Lower leg skin (tissue), 3 donors: ENCODE measurements around the gene XAGE3.
"Not testable (repeated sequence)": the region's sequence is repeated elsewhere in the genome, so short reads cannot be mapped to it uniquely, and the experiment has no call there.

Source experiments
- POLR2A ChIP-seq, 2 donors: fragments of 450-650 bp; IDR thresholded peaks; one replicate each; pipeline ENCODE4 v1.6.1; 2016 to 2017; ENCODE audit warnings: antibody characterized with exemption in 2 of 2, mild to moderate bottlenecking in 1 of 2, moderate library complexity in 1 of 2
- TF ChIP-seq, protein P1 (sequence below), 3 donors: fragments of 450-650 bp; IDR thresholded peaks; one replicate each; pipeline ENCODE4 v1.5.1; 2016; ENCODE audit warnings: antibody characterized with exemption in 3 of 3, mild to moderate bottlenecking in 3 of 3, moderate library complexity in 2 of 3

DNA sequence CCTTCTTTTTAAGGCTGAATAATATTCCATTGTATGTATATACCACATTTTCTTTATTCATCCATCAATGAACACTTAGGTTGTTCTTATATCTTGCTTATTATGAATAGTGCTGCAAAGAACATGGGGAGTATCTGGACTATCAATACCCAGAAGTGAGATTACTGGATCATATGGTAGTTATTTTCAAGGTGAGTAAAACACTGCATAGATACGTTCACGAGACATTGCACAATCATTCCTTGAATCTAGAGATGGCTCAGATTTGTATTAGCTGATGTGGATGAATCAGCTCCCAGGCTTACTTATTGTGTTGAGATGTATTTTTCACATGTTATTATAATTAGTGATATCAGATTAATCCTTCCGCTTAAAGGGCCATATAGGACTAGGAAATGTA, 46.8 kb upstream of the XAGE3 start:
- TF ChIP-seq, protein P1, sequence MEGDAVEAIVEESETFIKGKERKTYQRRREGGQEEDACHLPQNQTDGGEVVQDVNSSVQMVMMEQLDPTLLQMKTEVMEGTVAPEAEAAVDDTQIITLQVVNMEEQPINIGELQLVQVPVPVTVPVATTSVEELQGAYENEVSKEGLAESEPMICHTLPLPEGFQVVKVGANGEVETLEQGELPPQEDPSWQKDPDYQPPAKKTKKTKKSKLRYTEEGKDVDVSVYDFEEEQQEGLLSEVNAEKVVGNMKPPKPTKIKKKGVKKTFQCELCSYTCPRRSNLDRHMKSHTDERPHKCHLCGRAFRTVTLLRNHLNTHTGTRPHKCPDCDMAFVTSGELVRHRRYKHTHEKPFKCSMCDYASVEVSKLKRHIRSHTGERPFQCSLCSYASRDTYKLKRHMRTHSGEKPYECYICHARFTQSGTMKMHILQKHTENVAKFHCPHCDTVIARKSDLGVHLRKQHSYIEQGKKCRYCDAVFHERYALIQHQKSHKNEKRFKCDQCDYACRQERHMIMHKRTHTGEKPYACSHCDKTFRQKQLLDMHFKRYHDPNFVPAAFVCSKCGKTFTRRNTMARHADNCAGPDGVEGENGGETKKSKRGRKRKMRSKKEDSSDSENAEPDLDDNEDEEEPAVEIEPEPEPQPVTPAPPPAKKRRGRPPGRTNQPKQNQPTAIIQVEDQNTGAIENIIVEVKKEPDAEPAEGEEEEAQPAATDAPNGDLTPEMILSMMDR (IDR thresholded peaks at IDR 0.05), result not testable (repeated sequence)
- not testable (repeated sequence) for TF ChIP-seq POLR2A (IDR thresholded peaks at IDR 0.05)
